Vagina (tissue), 2 donors: ENCODE measurements around the gene WASF1.

Experiments
- CTCF ChIP-seq, 3 experiments: fragments of 450-650 bp in 2 of 3; fragments of 200-600 bp in 1 of 3; sonication (generic) in 1 of 3; IDR thresholded peaks; one replicate each; pipeline ENCODE4 v1.5.1; 2017 to 2019; ENCODE audit warnings: antibody characterized with exemption in 3 of 3, mild to moderate bottlenecking in 2 of 3, moderate library complexity in 2 of 3
- POLR2AphosphoS5 ChIP-seq, 2 donors: sonication (generic); formaldehyde crosslinking; IDR thresholded peaks; one replicate each; pipeline ENCODE4 v1.9.0; 2017; ENCODE audit warnings: antibody characterized with exemption in 2 of 2, mild to moderate bottlenecking in 2 of 2, low read depth in 1 of 2; ENCODE audit not compliant: insufficient read depth in 1 of 2

GRCh38 chr6:110190726-110191125 lies 11.3 kb upstream of the WASF1 start:
- TF ChIP-seq CTCF (IDR thresholded peaks at IDR 0.05) = no peak
- no peak for TF ChIP-seq POLR2AphosphoS5 (IDR thresholded peaks at IDR 0.05; ENCODE audit: insufficient read depth in 1 of 2, low read depth in 1 of 2)
